Measurements from ENCODE around the gene PRKCE.

- TF ChIP-seq CTCF (IDR thresholded peaks at IDR 0.05; ENCODE audit: poor library complexity), result no peak
- TF ChIP-seq EZH2 (IDR thresholded peaks at IDR 0.05; ENCODE audit: borderline replicate concordance), result no peak
Observed at GRCh38 chr2:46032161-46032813, 380.8 kb downstream of the PRKCE start.
